ENCODE measurements around the gene RYR2. TPM values are rescaled to one million over a fixed set of nuclear protein-coding genes. Genes with fewer than 3 reads are reported as not detected.

Gene RYR2
- total RNA-seq, 4 donors from 2014 or later, result 0.23 to 4.6 (median 0.89) TPM

DNA sequence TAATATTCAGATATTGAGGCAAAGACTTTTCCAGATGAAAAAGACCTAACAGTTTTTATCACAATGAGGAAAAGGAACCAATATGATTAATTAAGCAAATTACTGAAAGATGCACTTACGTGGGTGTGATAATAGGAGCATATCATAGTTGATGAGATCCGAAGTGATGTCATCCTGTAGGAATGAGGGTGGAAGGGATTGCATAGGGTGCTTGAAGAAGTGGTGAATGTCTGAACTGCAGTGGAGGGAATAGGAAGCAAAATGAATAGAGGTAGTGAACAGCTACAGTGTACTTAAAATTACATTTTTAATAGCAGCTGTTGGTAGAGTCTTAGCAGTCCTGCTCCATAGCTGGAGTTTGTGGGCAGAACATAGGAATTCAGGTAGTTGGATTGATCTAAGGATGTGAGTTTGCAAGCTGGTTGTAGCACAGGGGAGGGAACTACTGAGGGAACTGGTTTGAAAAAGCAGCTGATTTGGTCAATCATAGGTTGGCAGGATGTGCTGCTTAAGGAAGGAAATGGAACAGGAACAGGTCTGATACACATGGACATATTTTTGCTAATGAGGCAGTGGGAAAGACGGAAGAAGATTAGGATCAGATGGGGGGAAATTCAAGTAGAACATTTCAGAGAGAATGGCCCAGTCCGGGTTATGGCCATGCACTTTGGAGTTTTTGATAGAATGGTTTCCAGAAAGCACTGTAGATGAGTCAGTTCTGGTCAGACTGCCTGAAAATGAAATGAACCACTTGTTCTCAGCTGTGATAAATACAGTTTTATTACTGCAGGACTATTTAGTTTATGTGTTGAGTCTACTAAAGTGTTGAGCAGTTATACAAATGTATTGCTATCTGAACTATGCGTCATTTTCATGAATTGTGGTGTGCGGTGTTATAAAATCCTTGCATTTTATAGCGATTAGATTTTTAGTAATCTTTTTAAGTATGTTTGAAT, 155.8 kb downstream of the RYR2 start:
- no peak for DNase-seq
- no peaks in the 10 kb centered on the region for H3K9me3 ChIP-seq
- peak overlapping the region in 1 of 4 donors; percentile 3 for H3K27ac ChIP-seq
- H3K27me3 ChIP-seq, result no peaks in the 10 kb centered on the region
- whole genome bisulfite sequencing, 2 donors, result 65 to 77% methylated on average over 7 of the region's 7 CpGs
- no peak for TF ChIP-seq POLR2A (IDR thresholded peaks at IDR 0.05)
- TF ChIP-seq, protein P1, sequence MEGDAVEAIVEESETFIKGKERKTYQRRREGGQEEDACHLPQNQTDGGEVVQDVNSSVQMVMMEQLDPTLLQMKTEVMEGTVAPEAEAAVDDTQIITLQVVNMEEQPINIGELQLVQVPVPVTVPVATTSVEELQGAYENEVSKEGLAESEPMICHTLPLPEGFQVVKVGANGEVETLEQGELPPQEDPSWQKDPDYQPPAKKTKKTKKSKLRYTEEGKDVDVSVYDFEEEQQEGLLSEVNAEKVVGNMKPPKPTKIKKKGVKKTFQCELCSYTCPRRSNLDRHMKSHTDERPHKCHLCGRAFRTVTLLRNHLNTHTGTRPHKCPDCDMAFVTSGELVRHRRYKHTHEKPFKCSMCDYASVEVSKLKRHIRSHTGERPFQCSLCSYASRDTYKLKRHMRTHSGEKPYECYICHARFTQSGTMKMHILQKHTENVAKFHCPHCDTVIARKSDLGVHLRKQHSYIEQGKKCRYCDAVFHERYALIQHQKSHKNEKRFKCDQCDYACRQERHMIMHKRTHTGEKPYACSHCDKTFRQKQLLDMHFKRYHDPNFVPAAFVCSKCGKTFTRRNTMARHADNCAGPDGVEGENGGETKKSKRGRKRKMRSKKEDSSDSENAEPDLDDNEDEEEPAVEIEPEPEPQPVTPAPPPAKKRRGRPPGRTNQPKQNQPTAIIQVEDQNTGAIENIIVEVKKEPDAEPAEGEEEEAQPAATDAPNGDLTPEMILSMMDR (IDR thresholded peaks at IDR 0.05), result no peak
- no peak overlapping the region for H3K4me3 ChIP-seq
- H3K4me1 ChIP-seq, result no peaks in the 10 kb centered on the region
- no peaks in the 10 kb centered on the region for H3K36me3 ChIP-seq
- intact Hi-C loops (cut with DNase I), result no loop called here

- 54 to 55% methylated on average over 6 of the region's 6 CpGs for WGBS, 2 donors
- Histone ChIP-seq H3K27me3 (no peaks in the 10 kb centered on the region), H3K36me3 (no peaks in the 10 kb centered on the region), H3K4me1 (no peaks in the 10 kb centered on the region), H3K9me3 (no peaks in the 10 kb centered on the region), H3K4me3 (no peak overlapping the region), H3K27ac (no peak overlapping the region)
- DNase-seq, result no peak
- TF ChIP-seq, protein P1 (IDR thresholded peaks at IDR 0.05), result no peak
- TF ChIP-seq POLR2A (IDR thresholded peaks at IDR 0.05), result no peak
- intact Hi-C loops (cut with DNase I), result no loop called here
Measured at GRCh38 chr1:237199026-237199425, 157.0 kb downstream of the RYR2 start.

DNA sequence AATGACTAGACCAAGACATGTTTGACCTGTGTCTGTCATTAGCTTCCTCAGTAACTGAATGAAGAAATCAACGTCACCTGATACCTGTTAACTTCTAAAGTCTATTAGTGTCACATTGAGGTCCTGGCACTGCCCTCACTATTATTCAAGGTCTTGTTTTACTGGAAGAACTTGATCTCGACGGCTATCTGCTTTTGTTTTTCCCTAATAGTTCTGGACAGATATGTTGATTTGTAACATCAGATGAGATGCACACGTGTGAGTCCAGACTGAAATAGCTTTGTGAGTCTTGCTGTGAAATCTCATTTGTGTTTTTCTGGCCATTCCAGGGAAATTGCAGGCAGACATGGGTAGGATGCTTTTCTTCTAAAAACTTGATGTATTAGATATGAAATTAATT, 159.2 kb downstream of the RYR2 start:
- no peaks in the 10 kb centered on the region for H3K27me3 ChIP-seq
- DNase-seq, result no peak
- intact Hi-C loops (cut with DNase I), result no loop called here
- no peaks in the 10 kb centered on the region for H3K9me3 ChIP-seq
- no peak for TF ChIP-seq POLR2A (IDR thresholded peaks at IDR 0.05)
- TF ChIP-seq, protein P1 (IDR thresholded peaks at IDR 0.05), result no peak
- 66 to 72% methylated on average over 4 of the region's 4 CpGs for WGBS, 2 donors
- H3K36me3 ChIP-seq, result no peaks in the 10 kb centered on the region
- H3K4me1 ChIP-seq, result no peaks in the 10 kb centered on the region
- H3K4me3 ChIP-seq, result no peak overlapping the region
- H3K27ac ChIP-seq, result no peak overlapping the region

- H3K4me1 ChIP-seq, result no peaks in the 10 kb centered on the region
- no peak for DNase-seq
- 71 to 85% methylated on average over 2 to 3 of the region's 4 CpGs for WGBS, 2 donors
- intact Hi-C loops (cut with DNase I), result no loop called here
- TF ChIP-seq POLR2A (IDR thresholded peaks at IDR 0.05), result no peak
- TF ChIP-seq, protein P1 (IDR thresholded peaks at IDR 0.05), result no peak
- H3K9me3 ChIP-seq, result no peaks in the 10 kb centered on the region
- H3K36me3 ChIP-seq, result no peaks in the 10 kb centered on the region
- H3K27ac ChIP-seq, result no peak overlapping the region
- no peak overlapping the region for H3K4me3 ChIP-seq
- H3K27me3 ChIP-seq, result no peaks in the 10 kb centered on the region
Measured at GRCh38 chr1:237204841-237205240, 162.9 kb downstream of the RYR2 start.

DNA sequence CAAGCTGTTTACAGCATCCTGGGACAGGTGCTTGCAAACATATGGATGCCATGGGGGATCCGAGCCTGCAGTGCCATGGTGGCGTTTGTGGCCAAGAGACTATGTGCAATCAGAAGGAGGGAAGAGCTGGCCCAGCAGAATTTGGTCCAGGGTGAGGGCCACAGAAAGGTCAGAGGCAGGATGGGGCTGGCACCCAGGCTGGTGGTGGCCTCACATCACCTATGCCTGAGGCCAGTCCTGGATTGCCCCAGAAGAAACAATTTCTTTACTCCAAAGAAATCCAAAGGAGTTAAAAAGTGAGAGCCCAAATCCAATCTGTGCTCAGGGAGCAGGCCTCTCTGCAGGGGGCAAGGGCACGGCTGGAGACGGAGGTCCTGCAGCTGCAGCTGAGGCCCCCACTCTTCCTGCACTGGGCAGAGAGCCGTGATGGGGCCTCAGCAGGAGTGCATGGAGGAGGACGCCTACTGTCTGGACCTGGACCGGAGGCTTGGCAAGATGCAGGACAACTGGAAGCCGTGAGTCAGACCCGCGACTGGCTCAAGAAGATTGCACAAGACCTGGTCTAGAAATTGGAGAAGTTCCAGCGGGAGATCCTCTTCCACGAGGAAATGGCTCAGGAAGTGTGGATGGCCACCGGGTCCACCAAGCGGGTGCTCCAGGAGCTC, 163.5 kb downstream of the RYR2 start:
- Histone ChIP-seq H3K4me3 (no peak overlapping the region), H3K27me3 (no peaks in the 10 kb centered on the region), H3K4me1 (no peaks in the 10 kb centered on the region), H3K27ac (no peak overlapping the region), H3K9me3 (no peaks in the 10 kb centered on the region), H3K36me3 (no peaks in the 10 kb centered on the region)
- TF ChIP-seq, protein P1 (IDR thresholded peaks at IDR 0.05), result no peak
- TF ChIP-seq POLR2A (IDR thresholded peaks at IDR 0.05), result no peak
- 76 to 90% methylated on average over 2 to 7 of the region's 14 CpGs for WGBS, 2 donors
- intact Hi-C loops (cut with DNase I), result no loop called here
- no peak for DNase-seq

Measured in esophagus squamous epithelium (tissue), 5 donors.